Neural cell (in vitro differentiated cells): Measurements from ENCODE around the gene SRD5A1.

ENCODE experiments used
- CTCF ChIP-seq: fragments of 450-650 bp; IDR thresholded peaks from 2 replicates; pipeline ENCODE4 v1.5.1; 2014; ENCODE audit warnings: antibody characterized with exemption, mild to moderate bottlenecking, moderate library complexity; ENCODE audit not compliant: poor library complexity, severe bottlenecking
- EP300 ChIP-seq: fragments of 450-650 bp; conservative IDR thresholded peaks from 2 replicates; pipeline ENCODE4 v1.6.1; 2014; ENCODE audit warnings: antibody characterized with exemption, mild to moderate bottlenecking, moderate library complexity; ENCODE audit not compliant: poor library complexity, severe bottlenecking
- EZH2 ChIP-seq: fragments of 200-600, 300-800 bp; shearing (Covaris generic), sonication (generic); IDR thresholded peaks from 2 replicates; pipeline ENCODE4 v1.6.1; 2014; ENCODE audit warnings: antibody characterized with exemption, low read length, borderline replicate concordance, mild to moderate bottlenecking; ENCODE audit not compliant: insufficient read depth, poor library complexity, severe bottlenecking
- MXI1 ChIP-seq: fragments of 450-650 bp; conservative IDR thresholded peaks from 2 replicates; pipeline ENCODE4 v1.6.1; 2014; ENCODE audit warnings: antibody characterized with exemption, mild to moderate bottlenecking; ENCODE audit not compliant: poor library complexity, severe bottlenecking
- POLR2AphosphoS5 ChIP-seq: IDR thresholded peaks from 2 replicates; pipeline ENCODE4 v1.6.1; 2012
- RAD21 ChIP-seq: fragments of 450-650 bp; conservative IDR thresholded peaks from 2 replicates; pipeline ENCODE4 v1.6.1; 2014; ENCODE audit warnings: antibody characterized with exemption, mild to moderate bottlenecking, moderate library complexity
- REST ChIP-seq: IDR thresholded peaks from 2 replicates; pipeline ENCODE4 v1.6.1; 2012; ENCODE audit warnings: borderline replicate concordance
- SMC3 ChIP-seq: fragments of 450-650 bp; conservative IDR thresholded peaks from 2 replicates; pipeline ENCODE4 v1.6.1; 2014; ENCODE audit warnings: antibody characterized with exemption, mild to moderate bottlenecking, moderate library complexity; ENCODE audit not compliant: poor library complexity
- TAF1 ChIP-seq: IDR thresholded peaks from 2 replicates; pipeline ENCODE4 v1.6.1; 2012; ENCODE audit warnings: low read depth

- TF ChIP-seq POLR2AphosphoS5: no peak
- TF ChIP-seq MXI1: no peak
- TF ChIP-seq REST: peak; percentile 70
- no peak for TF ChIP-seq CTCF
- TF ChIP-seq EP300: no peak
- TF ChIP-seq TAF1: no peak
- no peak for TF ChIP-seq SMC3
- TF ChIP-seq EZH2: no peak
- no peak for TF ChIP-seq RAD21
These were observed 53.7 kb downstream of the SRD5A1 start for GRCh38 chr5:6686915-6687409.
